Activated B cell treated with CpG ODN at 0.5 μM for 24 hours (primary cell): ENCODE results near the gene CHCHD3. TPM values are rescaled to one million over a fixed set of nuclear protein-coding genes. Genes with fewer than 3 reads are reported as not detected.

ENCODE experiments used
- ATAC-seq: fragments of 200-7000 bp; cut with Tn5 transposase; one replicate; pipeline ENCODE4 v1.10.0; 2021; ENCODE audit warnings: low read depth, mild to moderate bottlenecking, moderate library complexity
- CTCF ChIA-PET: fragments of 350-600 bp; sonication (Branson Sonifier 250); formaldehyde crosslinking; loops from one replicate; lab custom pipeline; 2021; ENCODE audit warnings: antibody characterized with exemption; lab: Charles Lee
- POLR2A ChIA-PET: fragments of 350-600 bp; sonication (Branson Sonifier 250); formaldehyde crosslinking; loops from one replicate; lab custom pipeline; 2021; ENCODE audit warnings: antibody characterized with exemption; lab: Charles Lee
- DNase-seq: peaks from one replicate; pipeline ENCODE4 v3.0.0; 2022
- H3K27ac Mint-ChIP-seq: one replicate; pipeline ENCODE4 v1.8.0; 2020; ENCODE audit warnings: mixed read lengths
- H3K27me3 Mint-ChIP-seq: one replicate; pipeline ENCODE4 v1.8.0; 2021; ENCODE audit warnings: mixed read lengths
- H3K36me3 Mint-ChIP-seq: one replicate; pipeline ENCODE4 v1.8.0; 2021; ENCODE audit warnings: low read depth, mixed read lengths
- H3K4me1 Mint-ChIP-seq: one replicate; pipeline ENCODE4 v1.8.0; 2021; ENCODE audit warnings: mixed read lengths
- H3K4me3 Mint-ChIP-seq: one replicate; pipeline ENCODE4 v1.8.0; 2020; ENCODE audit warnings: mild to moderate bottlenecking, mixed read lengths
- H3K9me3 Mint-ChIP-seq: one replicate; pipeline ENCODE4 v1.8.0; 2020; ENCODE audit warnings: mixed read lengths
- intact Hi-C: fragments of 100-400 bp; cut with micrococcal nuclease; formaldehyde crosslinking; loops from one replicate; pipeline ENCODE4 v1.15.1; 2024
- total RNA-seq: library from RNA; stranded (reverse); gene quantifications from 2 replicates; pipeline ENCODE4 v1.2.3, GENCODE V29; 2022
- TF ChIP-seq, protein P1 (sequence below): fragments of 200-600 bp; IDR thresholded peaks from one replicate; pipeline ENCODE4 v1.8.0; 2022; ENCODE audit warnings: antibody characterized with exemption, mild to moderate bottlenecking

CHCHD3 gene
- total RNA-seq, 1 donor from 2014 or later, result 53.6 TPM

DNA sequence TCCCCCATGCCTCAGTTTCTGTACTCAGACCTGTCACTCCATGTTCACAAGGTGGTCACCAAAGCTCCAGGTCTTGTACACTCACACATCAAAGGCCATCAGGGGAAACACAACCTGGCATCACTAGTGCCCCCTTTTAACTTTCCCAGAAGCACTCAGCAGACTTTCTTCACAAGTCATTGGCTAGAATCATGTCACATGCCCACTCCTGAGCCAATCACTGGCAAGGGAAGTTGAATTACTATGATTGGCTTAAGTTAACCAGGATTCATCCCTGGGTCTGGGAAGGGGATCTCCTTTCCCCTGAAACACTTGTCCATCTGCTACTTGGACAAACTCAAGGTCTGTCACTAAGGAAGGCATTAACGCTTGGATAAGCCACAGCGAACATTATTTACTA lies 311.8 kb downstream of the CHCHD3 start:
- Mint-ChIP-seq H3K27me3 (no peaks in the 10 kb centered on the region), H3K36me3 (no peaks in the 10 kb centered on the region), H3K4me1 (peaks cover 12% of the 10 kb centered on the region), H3K27ac (no peak overlapping the region), H3K9me3 (peaks cover 15% of the 10 kb centered on the region), H3K4me3 (no peak overlapping the region)
- TF ChIP-seq, protein P1, sequence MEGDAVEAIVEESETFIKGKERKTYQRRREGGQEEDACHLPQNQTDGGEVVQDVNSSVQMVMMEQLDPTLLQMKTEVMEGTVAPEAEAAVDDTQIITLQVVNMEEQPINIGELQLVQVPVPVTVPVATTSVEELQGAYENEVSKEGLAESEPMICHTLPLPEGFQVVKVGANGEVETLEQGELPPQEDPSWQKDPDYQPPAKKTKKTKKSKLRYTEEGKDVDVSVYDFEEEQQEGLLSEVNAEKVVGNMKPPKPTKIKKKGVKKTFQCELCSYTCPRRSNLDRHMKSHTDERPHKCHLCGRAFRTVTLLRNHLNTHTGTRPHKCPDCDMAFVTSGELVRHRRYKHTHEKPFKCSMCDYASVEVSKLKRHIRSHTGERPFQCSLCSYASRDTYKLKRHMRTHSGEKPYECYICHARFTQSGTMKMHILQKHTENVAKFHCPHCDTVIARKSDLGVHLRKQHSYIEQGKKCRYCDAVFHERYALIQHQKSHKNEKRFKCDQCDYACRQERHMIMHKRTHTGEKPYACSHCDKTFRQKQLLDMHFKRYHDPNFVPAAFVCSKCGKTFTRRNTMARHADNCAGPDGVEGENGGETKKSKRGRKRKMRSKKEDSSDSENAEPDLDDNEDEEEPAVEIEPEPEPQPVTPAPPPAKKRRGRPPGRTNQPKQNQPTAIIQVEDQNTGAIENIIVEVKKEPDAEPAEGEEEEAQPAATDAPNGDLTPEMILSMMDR, result no peak
- ATAC-seq (no peak), DNase-seq (no peak)
- POLR2A ChIA-PET, result no interaction called here
- intact Hi-C loops, result no loop called here
- CTCF ChIA-PET, result no interaction called here

GRCh38 chr7:132769280-132769679 lies 312.6 kb downstream of the CHCHD3 start:
- intact Hi-C loops, result no loop called here
- Mint-ChIP-seq H3K36me3 (no peaks in the 10 kb centered on the region), H3K27ac (no peak overlapping the region), H3K9me3 (peaks cover 15% of the 10 kb centered on the region), H3K4me3 (no peak overlapping the region), H3K27me3 (no peaks in the 10 kb centered on the region), H3K4me1 (peaks cover 12% of the 10 kb centered on the region)
- DNase-seq (no peak), ATAC-seq (no peak)
- ChIA-PET CTCF (no interaction called here), POLR2A (no interaction called here)
- TF ChIP-seq, protein P1, result no peak

DNA sequence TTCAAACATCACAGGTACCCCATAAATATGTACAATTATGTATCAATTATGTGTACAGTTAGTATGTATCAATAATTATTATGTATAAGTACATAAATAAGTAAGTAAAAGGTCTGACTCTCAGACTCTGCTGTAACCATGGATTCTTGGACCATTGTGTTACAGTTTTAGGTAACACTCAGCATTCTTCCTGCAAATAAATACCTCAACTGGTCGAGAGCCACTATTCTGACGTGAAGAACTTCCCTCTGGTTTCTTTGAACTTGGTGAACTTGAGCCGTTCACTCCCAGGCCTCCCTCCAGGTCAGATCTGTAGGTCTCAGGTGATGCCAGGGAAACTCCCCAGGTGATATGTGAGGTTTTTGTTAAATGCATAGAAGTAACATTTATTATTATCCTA lies 313.8 kb downstream of the CHCHD3 start:
- TF ChIP-seq, protein P1, result no peak
- POLR2A ChIA-PET, result no interaction called here
- Mint-ChIP-seq H3K9me3 (peaks cover 15% of the 10 kb centered on the region), H3K36me3 (no peaks in the 10 kb centered on the region), H3K4me3 (no peak overlapping the region), H3K27me3 (no peaks in the 10 kb centered on the region), H3K27ac (no peak overlapping the region), H3K4me1 (peaks cover 12% of the 10 kb centered on the region)
- DNase-seq (no peak), ATAC-seq (no peak)
- intact Hi-C loops, result no loop called here
- CTCF ChIA-PET, result no interaction called here

DNA sequence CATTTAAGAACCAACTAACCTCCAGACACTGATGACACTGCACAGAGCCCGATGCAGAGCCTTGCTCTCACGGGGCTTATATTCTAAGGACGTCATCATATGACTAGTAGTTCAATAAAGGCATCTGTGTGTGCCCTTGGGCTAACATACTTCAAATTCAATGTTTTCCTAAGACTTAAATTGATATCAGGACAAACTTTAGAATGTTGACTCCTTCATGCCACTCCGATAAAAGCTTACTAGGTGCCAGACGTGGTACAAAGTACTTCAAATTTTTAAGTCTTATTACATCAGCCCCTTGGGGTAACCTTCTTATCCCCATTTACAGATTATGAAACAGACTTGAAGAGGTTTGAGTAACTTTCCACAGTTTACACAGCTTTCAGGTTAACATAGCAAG lies 314.5 kb downstream of the CHCHD3 start:
- H3K27ac Mint-ChIP-seq, result no peak overlapping the region
- peaks cover 12% of the 10 kb centered on the region for H3K4me1 Mint-ChIP-seq
- ATAC-seq, result no peak
- H3K9me3 Mint-ChIP-seq, result peaks cover 15% of the 10 kb centered on the region
- H3K4me3 Mint-ChIP-seq, result no peak overlapping the region
- H3K36me3 Mint-ChIP-seq, result no peaks in the 10 kb centered on the region
- ChIA-PET CTCF (no interaction called here), POLR2A (no interaction called here)
- intact Hi-C loops, result no loop called here
- DNase-seq, result no peak
- no peaks in the 10 kb centered on the region for H3K27me3 Mint-ChIP-seq
- TF ChIP-seq, protein P1, result no peak

- ChIA-PET POLR2A (no interaction called here), CTCF (no interaction called here)
- H3K9me3 Mint-ChIP-seq, result peaks cover 15% of the 10 kb centered on the region
- H3K4me3 Mint-ChIP-seq, result no peak overlapping the region
- ATAC-seq (no peak), DNase-seq (no peak)
- H3K27me3 Mint-ChIP-seq, result no peaks in the 10 kb centered on the region
- TF ChIP-seq, protein P1, result no peak
- H3K27ac Mint-ChIP-seq, result no peak overlapping the region
- intact Hi-C loops, result no loop called here
- H3K36me3 Mint-ChIP-seq, result no peaks in the 10 kb centered on the region
- H3K4me1 Mint-ChIP-seq, result peaks cover 12% of the 10 kb centered on the region
These were observed 315.2 kb downstream of the CHCHD3 start for GRCh38 chr7:132766660-132767059.
